ENCODE results near the gene PATJ. TPM values are rescaled to one million over a fixed set of nuclear protein-coding genes. Genes with fewer than 3 reads are reported as not detected.
A peak's percentile ranks its signal among the peaks of the same experiment; 100 is the strongest.

Gene PATJ
- total RNA-seq, 2 donors from 2014 or later = 74.3 to 81.7 TPM

DNA sequence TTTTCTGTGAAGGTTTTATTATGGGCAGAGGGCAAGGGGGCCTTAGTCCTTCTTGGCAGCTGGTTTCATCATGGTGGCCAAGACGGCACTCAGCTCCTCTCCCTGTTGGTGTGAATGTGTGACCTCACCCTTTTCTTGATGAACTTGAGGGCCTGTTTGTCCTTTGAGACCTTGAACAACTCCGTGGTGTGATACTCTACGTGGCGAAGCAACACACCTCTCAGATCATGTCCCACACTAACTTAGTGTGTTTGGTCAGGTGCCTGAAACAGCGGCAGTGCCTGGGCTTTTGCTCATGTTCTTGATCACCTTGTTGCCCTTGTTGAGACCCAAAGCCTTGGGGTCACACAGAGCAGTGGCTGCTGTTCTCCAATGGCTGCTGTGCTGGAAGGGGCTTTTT, 465.8 kb downstream of the PATJ start:
- Mint-ChIP-seq H3K27me3 (ENCODE audit: insufficient read depth) (no peaks in the 10 kb centered on the region), H3K36me3 (ENCODE audit: low read depth) (peaks cover 90% of the 10 kb centered on the region), H3K4me3 (no peak overlapping the region), H3K27ac (peak overlapping the region; percentile 44), H3K4me1 (peaks cover 18% of the 10 kb centered on the region), H3K9me3 (peaks cover 31% of the 10 kb centered on the region)
- peak; percentile 30 for DNase-seq
- no peak overlapping the region for H3K4me3 ChIP-seq (ENCODE audit: low read length)
- H3K27me3 ChIP-seq (ENCODE audit: control insufficient read depth, insufficient read depth, low read length, poor library complexity, severe bottlenecking) = no peaks in the 10 kb centered on the region
- H3K9me3 ChIP-seq (ENCODE audit: control insufficient read depth, low read length) = peaks cover 62% of the 10 kb centered on the region
- no peaks in the 10 kb centered on the region for H3K4me1 ChIP-seq (ENCODE audit: control insufficient read depth, insufficient read depth, low read length)
- H3K27ac ChIP-seq (ENCODE audit: low read depth, low read length) = no peak overlapping the region
- peaks cover 81% of the 10 kb centered on the region for H3K36me3 ChIP-seq (ENCODE audit: control insufficient read depth, insufficient read depth, low read length)
- TF ChIP-seq CTCF (conservative IDR thresholded peaks at IDR 0.05) = no peak
- H3K9ac ChIP-seq (ENCODE audit: extremely low read depth, low read length, poor library complexity, severe bottlenecking) = no peak overlapping the region
- WGBS, 2 experiments (ENCODE audit: insufficient coverage in 1 of 2, insufficient read length in 1 of 2) = 96 to 100% methylated on average over 4 to 5 of the region's 5 CpGs

- peaks cover 31% of the 10 kb centered on the region for H3K9me3 Mint-ChIP-seq
- H3K4me3 Mint-ChIP-seq = no peak overlapping the region
- peak; percentile 12 for DNase-seq
- Histone ChIP-seq H3K9ac (ENCODE audit: extremely low read depth, low read length, poor library complexity, severe bottlenecking) (no peak overlapping the region), H3K27ac (ENCODE audit: low read depth, low read length) (no peak overlapping the region), H3K4me3 (ENCODE audit: low read length) (peak overlapping the region; percentile 11), H3K4me1 (ENCODE audit: control insufficient read depth, insufficient read depth, low read length) (no peaks in the 10 kb centered on the region), H3K9me3 (ENCODE audit: control insufficient read depth, low read length) (peaks cover 62% of the 10 kb centered on the region), H3K27me3 (ENCODE audit: control insufficient read depth, insufficient read depth, low read length, poor library complexity, severe bottlenecking) (no peaks in the 10 kb centered on the region), H3K36me3 (ENCODE audit: control insufficient read depth, insufficient read depth, low read length) (peaks cover 72% of the 10 kb centered on the region)
- no peak for TF ChIP-seq CTCF (conservative IDR thresholded peaks at IDR 0.05)
- H3K27me3 Mint-ChIP-seq (ENCODE audit: insufficient read depth) = no peaks in the 10 kb centered on the region
- H3K27ac Mint-ChIP-seq = peak overlapping the region; percentile 41
- H3K4me1 Mint-ChIP-seq = peaks cover 18% of the 10 kb centered on the region
- peaks cover 83% of the 10 kb centered on the region for H3K36me3 Mint-ChIP-seq (ENCODE audit: low read depth)
- WGBS, 2 experiments (ENCODE audit: insufficient coverage in 1 of 2, insufficient read length in 1 of 2) = 57 to 83% methylated on average over 1 of the region's 1 CpG
Measured at GRCh38 chr1:62208970-62209369, 466.7 kb downstream of the PATJ start.

DNA sequence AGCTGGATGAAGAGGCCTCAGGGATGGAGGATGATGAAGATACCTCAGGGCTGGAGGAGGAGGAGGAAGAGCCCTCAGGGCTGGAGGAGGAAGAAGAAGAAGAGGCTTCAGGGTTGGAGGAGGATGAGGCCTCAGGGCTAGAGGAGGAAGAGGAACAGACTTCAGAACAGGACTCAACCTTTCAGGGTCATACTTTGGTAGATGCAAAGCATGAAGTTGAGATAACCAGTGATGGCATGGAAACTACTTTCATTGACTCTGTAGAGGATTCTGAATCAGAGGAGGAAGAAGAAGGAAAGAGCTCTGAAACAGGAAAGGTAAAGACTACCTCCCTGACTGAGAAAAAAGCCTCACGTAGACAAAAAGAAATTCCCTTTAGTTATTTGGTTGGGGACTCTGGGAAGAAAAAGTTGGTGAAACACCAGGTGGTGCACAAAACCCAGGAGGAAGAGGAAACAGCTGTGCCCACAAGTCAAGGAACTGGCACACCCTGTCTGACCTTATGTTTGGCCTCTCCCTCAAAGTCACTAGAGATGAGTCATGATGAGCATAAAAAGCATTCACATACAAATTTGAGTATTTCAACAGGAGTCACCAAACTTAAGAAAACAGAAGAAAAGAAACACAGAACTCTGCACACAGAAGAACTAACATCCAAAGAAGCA, 467.8 kb downstream of the PATJ start:
- Mint-ChIP-seq H3K27ac (no peak overlapping the region), H3K4me3 (no peak overlapping the region), H3K9me3 (peaks cover 31% of the 10 kb centered on the region), H3K27me3 (ENCODE audit: insufficient read depth) (no peaks in the 10 kb centered on the region), H3K36me3 (ENCODE audit: low read depth) (peaks cover 78% of the 10 kb centered on the region), H3K4me1 (peaks cover 18% of the 10 kb centered on the region)
- Histone ChIP-seq H3K27me3 (ENCODE audit: control insufficient read depth, insufficient read depth, low read length, poor library complexity, severe bottlenecking) (no peaks in the 10 kb centered on the region), H3K27ac (ENCODE audit: low read depth, low read length) (no peak overlapping the region), H3K9ac (ENCODE audit: extremely low read depth, low read length, poor library complexity, severe bottlenecking) (no peak overlapping the region), H3K9me3 (ENCODE audit: control insufficient read depth, low read length) (peaks cover 54% of the 10 kb centered on the region), H3K4me1 (ENCODE audit: control insufficient read depth, insufficient read depth, low read length) (no peaks in the 10 kb centered on the region), H3K36me3 (ENCODE audit: control insufficient read depth, insufficient read depth, low read length) (peaks cover 64% of the 10 kb centered on the region), H3K4me3 (ENCODE audit: low read length) (peak overlapping the region; percentile 17)
- no peak for TF ChIP-seq CTCF (conservative IDR thresholded peaks at IDR 0.05)
- peak; percentile 29 for DNase-seq
- 97% methylated on average over 1 of the region's 1 CpG; no CpG with 5 or more reads in 1 of the 2 experiments for whole genome bisulfite sequencing, 2 experiments (ENCODE audit: insufficient coverage in 1 of 2, insufficient read length in 1 of 2)

All from endodermal cell (in vitro differentiated cells).